DND-41 (cell line): ENCODE results near the gene FOXP4.

Experiments used
- ATAC-seq: fragments of 200-7000 bp; cut with Tn5 transposase; 3 replicates; pipeline ENCODE4 v1.9.1; 2021; ENCODE audit warnings: low read depth; ENCODE audit not compliant: insufficient read depth
- DNase-seq: peaks from one replicate; pipeline ENCODE4 v3.0.0-alpha.2; 2020
- H2AFZ ChIP-seq: 2 replicates; pipeline ENCODE4 v1.6.0; 2012; ENCODE audit warnings: low read depth, low read length
- H3K27ac ChIP-seq: 2 replicates; pipeline ENCODE4 v1.5.1; 2012; ENCODE audit warnings: low read length, inconsistent platforms
- H3K27me3 ChIP-seq: fragments of 200-600 bp; sonication (generic); 2 replicates; pipeline ENCODE4 v1.6.0; 2012; ENCODE audit warnings: low read length, mild to moderate bottlenecking, inconsistent platforms; ENCODE audit not compliant: insufficient read depth, poor library complexity
- H3K36me3 ChIP-seq: 2 replicates; pipeline ENCODE4 v1.5.1; 2012; ENCODE audit warnings: low read length, inconsistent platforms; ENCODE audit not compliant: insufficient read depth
- H3K4me1 ChIP-seq: 2 replicates; pipeline ENCODE4 v1.5.1; 2012; ENCODE audit warnings: mild to moderate bottlenecking, low read length; ENCODE audit not compliant: insufficient read depth
- H3K4me2 ChIP-seq: 2 replicates; pipeline ENCODE4 v1.6.0; 2012; ENCODE audit warnings: mild to moderate bottlenecking, moderate library complexity, low read length, inconsistent platforms; ENCODE audit not compliant: insufficient read depth
- H3K4me3 ChIP-seq, 2 experiments: fragments of 200-600 bp in 1 of 2; shearing (Covaris generic) in 1 of 2; 2 replicates each; pipeline ENCODE4 v1.5.1; 2012 to 2016; ENCODE audit warnings: inconsistent platforms in 2 of 2, low read length in 2 of 2, mild to moderate bottlenecking in 2 of 2, low read depth in 1 of 2, moderate library complexity in 1 of 2
- H3K79me2 ChIP-seq: 2 replicates; pipeline ENCODE4 v1.6.0; 2012; ENCODE audit warnings: low read length, inconsistent platforms; ENCODE audit not compliant: insufficient read depth
- H3K9ac ChIP-seq: 2 replicates; pipeline ENCODE4 v1.6.0; 2012; ENCODE audit warnings: low read depth, mild to moderate bottlenecking, inconsistent platforms, low read length, moderate library complexity
- H3K9me3 ChIP-seq: 2 replicates; pipeline ENCODE4 v1.5.1; 2012; ENCODE audit warnings: low read length, moderate library complexity, mild to moderate bottlenecking, inconsistent platforms; ENCODE audit not compliant: insufficient read depth, severe bottlenecking
- H4K20me1 ChIP-seq: 2 replicates; pipeline ENCODE4 v1.6.0; 2012; ENCODE audit warnings: low read length; ENCODE audit not compliant: insufficient read depth
- CTCF ChIP-seq: IDR thresholded peaks from 2 replicates; pipeline ENCODE4 v1.5.1; 2012; ENCODE audit warnings: borderline replicate concordance, low read length, moderate library complexity, mild to moderate bottlenecking; ENCODE audit not compliant: poor library complexity, severe bottlenecking; ENCODE audit errors: extremely low read depth
- EZH2 ChIP-seq: IDR thresholded peaks from 3 replicates; pipeline ENCODE4 v1.6.1; 2012; ENCODE audit warnings: borderline replicate concordance, low read depth, mild to moderate bottlenecking, moderate library complexity, low read length, inconsistent platforms; ENCODE audit not compliant: severe bottlenecking

Gene FOXP4

DNA sequence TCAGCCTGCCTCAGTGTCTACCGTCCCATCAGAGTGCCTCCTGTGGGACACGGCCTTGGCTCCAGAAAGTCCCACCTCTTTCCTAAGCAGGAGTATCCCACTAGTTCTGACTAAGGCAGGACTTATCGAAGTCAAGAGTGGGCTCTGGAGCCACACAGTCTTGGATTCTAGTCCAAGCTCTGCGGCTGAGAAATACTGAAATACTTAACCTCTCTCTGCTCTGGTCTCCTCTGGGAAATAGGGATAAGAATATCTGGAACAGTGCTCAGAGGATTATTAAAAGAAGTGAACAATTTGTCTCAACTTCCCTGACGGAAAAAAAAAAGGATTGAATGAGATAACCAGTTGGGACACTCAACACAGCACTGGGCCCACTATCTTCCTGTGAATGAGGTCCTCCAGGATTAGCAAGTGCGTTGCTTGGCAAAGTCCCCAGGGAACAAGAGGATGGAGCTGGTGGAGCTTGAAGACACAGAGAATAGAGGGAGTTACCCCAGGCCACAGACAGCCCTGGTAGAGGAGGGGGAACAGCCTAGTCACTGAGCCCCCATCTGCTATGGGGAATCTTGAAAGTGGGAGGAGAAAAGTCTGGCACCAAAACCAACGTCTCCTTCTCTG is 34.6 kb upstream of the FOXP4 start:
- Histone ChIP-seq H3K4me2 (no peak overlapping the region), H3K79me2 (no peaks in the 10 kb centered on the region), H3K4me1 (no peaks in the 10 kb centered on the region), H3K36me3 (no peaks in the 10 kb centered on the region), H3K9ac (no peak overlapping the region), H4K20me1 (no peaks in the 10 kb centered on the region), H3K27ac (no peak overlapping the region), H3K4me3 (no peak overlapping the region), H2AFZ (no peak overlapping the region), H3K9me3 (no peaks in the 10 kb centered on the region), H3K27me3 (no peaks in the 10 kb centered on the region)
- DNase-seq, result no peak
- TF ChIP-seq EZH2 (no peak), CTCF (no peak)
- ATAC-seq, result no peak

DNA sequence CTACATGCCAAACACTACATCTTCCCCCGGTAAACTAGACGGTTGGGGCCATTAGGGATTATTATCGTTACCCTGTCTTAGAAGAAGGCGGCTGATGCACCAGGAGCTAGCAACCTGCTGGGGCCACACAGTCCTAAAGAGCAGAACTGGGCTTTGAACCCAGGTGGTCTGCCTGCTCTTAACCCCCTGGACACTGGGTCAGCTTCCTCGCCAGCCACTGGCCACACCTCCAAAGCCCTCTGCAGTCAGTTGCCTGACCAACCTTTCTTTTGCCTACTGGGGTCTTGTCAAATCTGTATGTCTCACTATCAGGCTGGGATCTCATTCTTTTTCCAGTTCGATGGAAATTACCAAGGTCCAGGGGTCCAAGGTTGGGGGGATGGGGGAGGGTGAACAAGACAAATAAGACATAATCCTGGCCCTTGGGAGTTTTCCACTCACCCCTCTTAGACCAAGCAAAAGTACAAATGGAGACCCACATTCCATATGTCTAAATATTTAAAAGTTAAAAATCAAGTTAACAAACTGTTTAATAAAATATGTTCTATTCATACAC is 34.0 kb upstream of the FOXP4 start:
- Histone ChIP-seq H3K27ac (no peak overlapping the region), H3K4me3 (no peak overlapping the region), H3K9ac (no peak overlapping the region), H3K79me2 (no peaks in the 10 kb centered on the region), H3K36me3 (no peaks in the 10 kb centered on the region), H3K4me2 (no peak overlapping the region), H3K9me3 (no peaks in the 10 kb centered on the region), H3K4me1 (no peaks in the 10 kb centered on the region), H3K27me3 (no peaks in the 10 kb centered on the region), H2AFZ (no peak overlapping the region), H4K20me1 (no peaks in the 10 kb centered on the region)
- no peak for TF ChIP-seq CTCF
- no peak for TF ChIP-seq EZH2
- DNase-seq (no peak), ATAC-seq (no peak)

DNA sequence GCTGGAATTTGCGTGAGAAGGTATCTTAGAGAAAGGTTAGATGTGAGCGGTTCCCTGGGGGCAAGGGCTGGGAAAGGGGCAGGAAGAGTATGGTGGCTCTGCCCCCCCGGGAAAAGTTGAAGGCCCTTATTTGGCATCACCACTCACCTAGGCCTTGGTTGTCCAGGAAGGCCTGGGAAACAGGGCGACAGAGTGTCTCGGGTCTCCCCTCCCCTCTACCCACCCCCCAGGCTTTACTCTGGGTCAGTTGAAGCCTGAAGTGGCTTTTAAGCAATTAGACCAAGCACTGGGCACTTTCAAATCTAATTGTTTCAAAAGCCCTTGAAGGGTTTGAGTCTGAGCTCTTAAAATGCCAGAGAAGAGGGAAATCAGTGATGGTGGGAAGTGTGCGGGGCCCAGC is 30.2 kb upstream of the FOXP4 start:
- Histone ChIP-seq H3K79me2 (no peaks in the 10 kb centered on the region), H3K4me1 (no peaks in the 10 kb centered on the region), H2AFZ (no peak overlapping the region), H3K36me3 (no peaks in the 10 kb centered on the region), H3K4me2 (no peak overlapping the region), H3K4me3 (no peak overlapping the region), H3K27me3 (no peaks in the 10 kb centered on the region), H3K9me3 (no peaks in the 10 kb centered on the region), H3K9ac (no peak overlapping the region), H4K20me1 (no peaks in the 10 kb centered on the region), H3K27ac (no peak overlapping the region)
- TF ChIP-seq EZH2, result no peak
- ATAC-seq (no peak), DNase-seq (no peak)

DNA sequence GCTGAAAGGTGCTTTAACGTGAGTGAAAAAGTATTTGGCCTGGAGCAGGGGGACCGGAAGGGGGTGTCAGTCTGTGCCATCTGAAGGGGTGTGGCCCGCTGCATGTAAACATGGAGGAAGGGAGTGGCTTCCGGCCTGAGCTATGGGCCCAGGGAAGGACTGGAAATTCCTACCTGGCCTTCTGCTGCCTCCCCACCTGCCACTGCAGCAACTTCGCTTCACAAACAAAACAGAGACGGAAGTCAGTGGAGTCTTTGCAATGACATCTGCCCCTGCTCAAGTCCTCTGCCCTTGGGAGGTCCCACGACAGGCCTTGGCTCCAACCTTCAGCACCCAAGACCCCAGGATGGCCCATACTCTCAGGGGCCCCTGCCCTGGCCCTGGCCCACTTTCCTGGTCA is 28.1 kb upstream of the FOXP4 start:
- TF ChIP-seq EZH2 (no peak), CTCF (no peak)
- Histone ChIP-seq H3K27me3 (no peaks in the 10 kb centered on the region), H3K79me2 (no peaks in the 10 kb centered on the region), H3K36me3 (no peaks in the 10 kb centered on the region), H2AFZ (no peak overlapping the region), H3K9ac (no peak overlapping the region), H3K4me1 (no peaks in the 10 kb centered on the region), H3K27ac (no peak overlapping the region), H3K4me2 (no peak overlapping the region), H3K4me3 (no peak overlapping the region), H3K9me3 (no peaks in the 10 kb centered on the region), H4K20me1 (no peaks in the 10 kb centered on the region)
- ATAC-seq, result no peak
- DNase-seq, result no peak
